Nephron (organoid): ENCODE results near the gene ATP1B1.
A peak's percentile ranks its signal among the peaks of the same experiment; 100 is the strongest.

Experiments
- H3K27ac Mint-ChIP-seq, 3 experiments: 2 replicates each; pipeline ENCODE4 v1.8.0; 2020; ENCODE audit warnings: mixed read lengths in 3 of 3, mild to moderate bottlenecking in 2 of 3, moderate library complexity in 1 of 3
- H3K27me3 Mint-ChIP-seq: 2 replicates; pipeline ENCODE4 v1.8.0; 2021; ENCODE audit warnings: low read depth, mild to moderate bottlenecking, moderate library complexity, mixed read lengths
- H3K36me3 Mint-ChIP-seq: 2 replicates; pipeline ENCODE4 v1.8.0; 2020; ENCODE audit warnings: low read depth, mixed read lengths
- H3K4me1 Mint-ChIP-seq: 2 replicates; pipeline ENCODE4 v1.8.0; 2020; ENCODE audit warnings: mixed read lengths
- H3K4me3 Mint-ChIP-seq, 3 experiments: 2 replicates each; pipeline ENCODE4 v1.8.0; 2020; ENCODE audit warnings: mild to moderate bottlenecking in 3 of 3, mixed read lengths in 3 of 3, moderate library complexity in 2 of 3
- H3K9me3 Mint-ChIP-seq: 2 replicates; pipeline ENCODE4 v1.8.0; 2020; ENCODE audit warnings: mixed read lengths
- TF ChIP-seq, protein P1 (sequence below), 3 experiments: fragments of 200-600 bp; sonication (generic); IDR thresholded peaks; one replicate each; pipeline ENCODE4 v1.5.0; 2021; ENCODE audit warnings: antibody characterized with exemption in 3 of 3; ENCODE audit not compliant: unreplicated experiment in 3 of 3

ATP1B1 gene

DNA sequence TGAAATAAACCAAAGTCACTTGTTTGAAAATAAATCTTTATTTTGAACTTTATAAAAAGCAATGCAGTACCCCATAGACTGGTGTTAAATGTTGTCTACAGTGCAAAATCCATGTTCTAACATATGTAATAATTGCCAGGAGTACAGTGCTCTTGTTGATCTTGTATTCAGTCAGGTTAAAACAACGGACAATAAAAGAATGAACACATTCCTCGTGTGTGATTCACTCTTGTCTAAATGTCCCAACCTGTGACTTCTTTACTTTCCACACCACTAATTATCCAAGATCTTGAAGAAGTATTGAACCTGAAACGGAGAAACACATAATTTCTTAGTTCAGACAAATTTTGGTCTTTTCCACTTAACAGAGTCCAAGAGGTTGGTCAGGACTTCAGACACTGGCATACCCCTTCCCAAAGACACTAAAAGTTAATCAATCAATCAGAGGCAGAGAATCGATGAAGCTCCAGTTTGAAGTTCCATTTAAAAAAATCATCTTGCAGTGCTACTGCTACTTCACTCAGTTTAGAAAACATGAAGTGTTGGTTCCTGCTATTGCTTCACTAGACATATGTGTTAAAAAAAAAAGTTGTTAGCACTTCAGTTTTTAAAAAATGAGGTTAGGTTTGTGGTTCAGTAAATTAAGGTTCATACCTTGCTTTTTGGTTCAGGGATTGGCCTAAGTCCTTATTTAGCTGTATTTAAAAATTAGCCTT is 26.2 kb downstream of the ATP1B1 start:
- TF ChIP-seq, protein P1, sequence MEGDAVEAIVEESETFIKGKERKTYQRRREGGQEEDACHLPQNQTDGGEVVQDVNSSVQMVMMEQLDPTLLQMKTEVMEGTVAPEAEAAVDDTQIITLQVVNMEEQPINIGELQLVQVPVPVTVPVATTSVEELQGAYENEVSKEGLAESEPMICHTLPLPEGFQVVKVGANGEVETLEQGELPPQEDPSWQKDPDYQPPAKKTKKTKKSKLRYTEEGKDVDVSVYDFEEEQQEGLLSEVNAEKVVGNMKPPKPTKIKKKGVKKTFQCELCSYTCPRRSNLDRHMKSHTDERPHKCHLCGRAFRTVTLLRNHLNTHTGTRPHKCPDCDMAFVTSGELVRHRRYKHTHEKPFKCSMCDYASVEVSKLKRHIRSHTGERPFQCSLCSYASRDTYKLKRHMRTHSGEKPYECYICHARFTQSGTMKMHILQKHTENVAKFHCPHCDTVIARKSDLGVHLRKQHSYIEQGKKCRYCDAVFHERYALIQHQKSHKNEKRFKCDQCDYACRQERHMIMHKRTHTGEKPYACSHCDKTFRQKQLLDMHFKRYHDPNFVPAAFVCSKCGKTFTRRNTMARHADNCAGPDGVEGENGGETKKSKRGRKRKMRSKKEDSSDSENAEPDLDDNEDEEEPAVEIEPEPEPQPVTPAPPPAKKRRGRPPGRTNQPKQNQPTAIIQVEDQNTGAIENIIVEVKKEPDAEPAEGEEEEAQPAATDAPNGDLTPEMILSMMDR (IDR thresholded peaks at IDR 0.05; ENCODE audit: unreplicated experiment in 3 of 3): no peak
- Mint-ChIP-seq H3K4me3 (no peak overlapping the region), H3K36me3 (peaks cover 54% of the 10 kb centered on the region), H3K27me3 (no peaks in the 10 kb centered on the region), H3K9me3 (no peaks in the 10 kb centered on the region), H3K4me1 (no peaks in the 10 kb centered on the region), H3K27ac (peak overlapping the region in 2 of 3 experiments; percentile 10 to 46)

- Mint-ChIP-seq H3K27ac (no peak overlapping the region), H3K9me3 (no peaks in the 10 kb centered on the region), H3K27me3 (no peaks in the 10 kb centered on the region), H3K4me3 (no peak overlapping the region), H3K4me1 (no peaks in the 10 kb centered on the region), H3K36me3 (peaks cover 50% of the 10 kb centered on the region)
- TF ChIP-seq, protein P1 (IDR thresholded peaks at IDR 0.05; ENCODE audit: unreplicated experiment in 3 of 3): no peak
Observed at GRCh38 chr1:169133228-169133576, 26.7 kb downstream of the ATP1B1 start.

GRCh38 chr1:169133801-169134502 is 27.5 kb downstream of the ATP1B1 start:
- Mint-ChIP-seq H3K9me3 (no peaks in the 10 kb centered on the region), H3K4me1 (no peaks in the 10 kb centered on the region), H3K27ac (peak overlapping the region in 1 of 3 experiments; percentile 33), H3K36me3 (peaks cover 42% of the 10 kb centered on the region), H3K27me3 (no peaks in the 10 kb centered on the region), H3K4me3 (no peak overlapping the region)
- TF ChIP-seq, protein P1 (IDR thresholded peaks at IDR 0.05; ENCODE audit: unreplicated experiment in 3 of 3): no peak

- Mint-ChIP-seq H3K27me3 (no peaks in the 10 kb centered on the region), H3K4me1 (no peaks in the 10 kb centered on the region), H3K9me3 (no peaks in the 10 kb centered on the region), H3K4me3 (no peak overlapping the region), H3K36me3 (peaks cover 11% of the 10 kb centered on the region), H3K27ac (no peak overlapping the region)
- TF ChIP-seq, protein P1 (IDR thresholded peaks at IDR 0.05; ENCODE audit: unreplicated experiment in 3 of 3): no peak
Observed at GRCh38 chr1:169137357-169137756, 30.9 kb downstream of the ATP1B1 start.

- Mint-ChIP-seq H3K9me3 (no peaks in the 10 kb centered on the region), H3K4me1 (no peaks in the 10 kb centered on the region), H3K27ac (no peak overlapping the region), H3K27me3 (no peaks in the 10 kb centered on the region), H3K4me3 (no peak overlapping the region), H3K36me3 (no peaks in the 10 kb centered on the region)
- TF ChIP-seq, protein P1 (IDR thresholded peaks at IDR 0.05; ENCODE audit: unreplicated experiment in 3 of 3): no peak
Observed at GRCh38 chr1:169138866-169139670, 32.6 kb downstream of the ATP1B1 start.
